Epithelial cell of esophagus (primary cell): ENCODE measurements around the gene TRABD.
A peak's percentile ranks its signal among the peaks of the same experiment; 100 is the strongest.

ENCODE experiments used
- DNase-seq: peaks from one replicate; pipeline ENCODE4 v3.0.0; 2010; ENCODE audit warnings: low read depth
- H3K4me3 ChIP-seq: 2 replicates; pipeline ENCODE4 v1.5.1; 2011; ENCODE audit warnings: mild to moderate bottlenecking, low read length, control low read depth
- TF ChIP-seq, protein P1 (sequence below): IDR thresholded peaks from 2 replicates; pipeline ENCODE4 v1.5.1; 2011; ENCODE audit warnings: low read depth, mild to moderate bottlenecking, low read length, control low read depth, inconsistent platforms; ENCODE audit not compliant: insufficient read depth; ENCODE audit errors: missing control alignments

The TRABD gene

DNA sequence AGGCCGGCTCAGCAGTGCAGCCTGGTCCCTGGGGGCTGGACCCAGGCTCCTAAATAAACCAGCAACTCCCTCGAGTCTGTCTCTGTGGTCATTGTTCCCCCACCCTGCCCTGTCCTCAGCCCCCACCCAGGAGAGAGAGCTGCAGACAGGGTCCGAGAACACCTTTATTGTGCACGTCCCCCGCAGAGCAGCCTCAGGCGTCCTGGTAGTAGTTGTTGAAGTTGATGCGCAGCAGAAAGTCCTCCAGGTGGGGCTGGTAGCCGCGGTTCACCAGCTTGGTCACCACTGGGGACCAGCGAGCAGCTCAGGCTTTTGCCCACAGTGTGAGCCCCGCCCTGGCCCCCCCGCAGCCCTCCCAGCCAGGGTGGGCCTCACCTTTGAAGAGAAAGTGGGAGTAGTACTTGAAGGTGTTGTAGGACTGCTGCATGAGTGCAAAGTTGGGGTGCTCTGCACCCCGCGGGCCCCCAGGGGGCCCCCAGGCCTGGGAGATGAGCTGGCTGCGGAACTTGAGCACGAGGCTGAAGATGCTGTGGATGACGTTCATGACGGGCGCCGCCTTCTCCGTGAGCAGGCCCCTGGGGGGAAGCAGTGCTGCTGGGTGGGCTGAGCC, 31.9 kb downstream of the TRABD start:
- no peak for DNase-seq
- TF ChIP-seq, protein P1, sequence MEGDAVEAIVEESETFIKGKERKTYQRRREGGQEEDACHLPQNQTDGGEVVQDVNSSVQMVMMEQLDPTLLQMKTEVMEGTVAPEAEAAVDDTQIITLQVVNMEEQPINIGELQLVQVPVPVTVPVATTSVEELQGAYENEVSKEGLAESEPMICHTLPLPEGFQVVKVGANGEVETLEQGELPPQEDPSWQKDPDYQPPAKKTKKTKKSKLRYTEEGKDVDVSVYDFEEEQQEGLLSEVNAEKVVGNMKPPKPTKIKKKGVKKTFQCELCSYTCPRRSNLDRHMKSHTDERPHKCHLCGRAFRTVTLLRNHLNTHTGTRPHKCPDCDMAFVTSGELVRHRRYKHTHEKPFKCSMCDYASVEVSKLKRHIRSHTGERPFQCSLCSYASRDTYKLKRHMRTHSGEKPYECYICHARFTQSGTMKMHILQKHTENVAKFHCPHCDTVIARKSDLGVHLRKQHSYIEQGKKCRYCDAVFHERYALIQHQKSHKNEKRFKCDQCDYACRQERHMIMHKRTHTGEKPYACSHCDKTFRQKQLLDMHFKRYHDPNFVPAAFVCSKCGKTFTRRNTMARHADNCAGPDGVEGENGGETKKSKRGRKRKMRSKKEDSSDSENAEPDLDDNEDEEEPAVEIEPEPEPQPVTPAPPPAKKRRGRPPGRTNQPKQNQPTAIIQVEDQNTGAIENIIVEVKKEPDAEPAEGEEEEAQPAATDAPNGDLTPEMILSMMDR: no peak
- no peak overlapping the region for H3K4me3 ChIP-seq

DNA sequence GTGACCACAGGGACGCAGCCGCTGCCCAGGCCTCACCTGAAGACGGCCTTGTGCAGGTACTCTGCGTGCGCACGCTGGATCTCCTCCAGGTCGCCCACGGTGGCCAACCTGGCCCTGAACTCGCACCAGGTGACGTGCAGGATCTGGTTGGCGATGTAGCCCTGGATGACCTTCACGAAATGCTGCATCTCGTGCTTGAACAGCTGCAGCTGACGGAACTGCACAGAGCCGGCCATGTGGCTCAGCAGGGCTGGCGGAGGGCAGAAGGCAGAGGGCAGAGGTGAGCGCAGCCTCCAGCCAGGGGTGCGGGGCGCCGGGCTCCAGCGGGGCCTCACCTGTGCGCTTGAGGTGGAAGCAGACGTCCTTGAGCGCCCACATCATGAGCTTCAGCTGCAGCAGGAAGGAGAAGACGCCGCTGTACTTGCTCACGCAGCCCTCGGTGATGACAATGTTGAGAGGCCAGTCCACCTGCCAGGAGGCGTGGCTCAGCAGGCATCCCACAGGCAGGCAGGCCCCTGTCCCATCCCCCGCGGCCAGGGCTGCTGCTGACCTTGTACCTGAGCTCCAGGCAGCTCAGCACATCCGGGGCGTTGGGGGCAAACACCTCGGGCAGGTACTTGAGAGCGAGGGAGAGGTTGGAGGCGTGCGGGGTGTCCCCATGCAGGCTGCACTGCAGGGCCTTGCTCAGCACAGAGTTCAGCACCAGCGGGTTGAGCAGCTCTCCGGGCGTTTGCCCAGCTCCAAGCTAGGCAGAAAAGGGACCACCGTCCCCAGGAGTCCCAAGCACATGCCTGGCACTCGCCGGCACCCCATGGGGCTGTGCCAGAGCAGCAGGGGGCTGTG, 32.7 kb downstream of the TRABD start:
- TF ChIP-seq, protein P1: no peak
- peak; percentile 42 for DNase-seq
- H3K4me3 ChIP-seq: no peak overlapping the region

DNA sequence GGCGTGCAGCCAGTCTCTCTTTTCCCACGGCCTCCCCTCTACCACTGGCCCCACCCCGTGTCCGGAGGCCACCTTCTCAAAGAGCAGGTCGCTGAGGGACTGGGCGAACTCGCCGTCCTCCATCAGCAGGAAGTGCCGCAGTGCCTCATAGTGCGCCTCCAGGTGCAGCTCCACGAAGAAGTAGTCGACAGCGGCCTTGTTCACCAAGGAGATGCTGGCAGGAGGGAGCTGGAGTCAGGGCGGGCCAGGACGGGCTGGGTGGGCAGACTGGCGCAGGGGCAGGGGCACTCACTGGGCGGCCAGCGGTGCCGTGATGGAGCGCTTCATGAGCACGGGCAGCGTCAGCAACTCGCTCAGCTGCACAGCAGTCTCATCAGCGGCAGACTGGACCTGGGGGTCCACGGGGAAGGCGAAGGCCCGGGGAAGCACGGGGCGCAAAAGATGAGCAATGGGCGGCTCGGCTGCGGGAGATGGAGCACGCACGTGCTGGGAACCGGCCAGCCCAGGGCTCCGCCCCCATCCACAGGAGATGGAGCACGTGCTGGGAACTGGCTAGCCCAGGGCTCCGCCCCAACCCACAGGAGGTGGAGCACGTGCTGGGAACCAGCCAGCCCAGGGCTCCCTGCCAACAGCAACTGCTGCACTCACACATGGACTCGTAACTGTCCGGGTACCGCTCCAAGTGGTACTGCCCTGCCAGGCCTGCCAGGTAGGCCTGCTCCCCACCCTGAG, 33.4 kb downstream of the TRABD start:
- H3K4me3 ChIP-seq: no peak overlapping the region
- peak; percentile 80 for DNase-seq

DNA sequence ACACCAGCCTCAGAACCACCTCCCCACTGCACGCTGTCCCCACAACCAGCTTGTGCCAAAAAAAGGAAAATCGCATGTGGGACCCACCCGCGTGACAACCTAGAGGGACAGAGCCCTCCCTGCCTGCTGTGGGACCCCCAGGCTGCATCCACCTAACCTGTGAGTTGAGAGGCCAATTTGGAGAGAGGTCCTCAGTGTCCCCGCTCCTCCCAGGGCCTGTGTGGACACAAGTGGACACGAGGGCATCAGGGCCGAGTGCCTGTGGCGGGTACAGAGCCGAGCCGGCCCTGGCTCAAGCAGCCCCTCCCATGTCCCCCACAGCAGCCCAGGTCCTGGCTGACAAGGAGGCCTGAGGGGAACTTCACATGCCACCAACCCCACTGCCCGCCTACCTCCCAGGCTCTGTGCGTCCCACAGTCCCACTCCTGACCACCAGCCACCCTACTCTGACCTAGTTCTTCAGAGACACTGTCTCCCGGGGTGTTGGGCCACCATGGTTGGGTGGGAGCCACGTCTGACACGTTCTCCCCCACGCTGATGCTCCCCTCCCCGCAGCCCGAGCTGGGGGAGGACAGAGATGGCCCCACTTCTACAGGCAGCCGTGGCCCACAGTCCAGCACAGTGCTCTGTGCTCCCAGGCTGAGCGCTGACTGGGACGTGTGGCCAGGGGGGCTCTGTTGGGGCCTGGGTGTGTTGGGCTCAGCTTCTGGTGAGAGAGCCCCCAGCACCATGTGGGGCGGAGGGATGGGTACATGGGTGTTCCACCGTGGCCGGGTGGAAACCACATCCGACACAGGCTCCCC, 34.3 kb downstream of the TRABD start:
- no peak overlapping the region for H3K4me3 ChIP-seq
- TF ChIP-seq, protein P1: no peak
- no peak for DNase-seq

More for the DNA sequence above, 33.4 kb downstream of the TRABD start:
- TF ChIP-seq, protein P1: no peak

DNA sequence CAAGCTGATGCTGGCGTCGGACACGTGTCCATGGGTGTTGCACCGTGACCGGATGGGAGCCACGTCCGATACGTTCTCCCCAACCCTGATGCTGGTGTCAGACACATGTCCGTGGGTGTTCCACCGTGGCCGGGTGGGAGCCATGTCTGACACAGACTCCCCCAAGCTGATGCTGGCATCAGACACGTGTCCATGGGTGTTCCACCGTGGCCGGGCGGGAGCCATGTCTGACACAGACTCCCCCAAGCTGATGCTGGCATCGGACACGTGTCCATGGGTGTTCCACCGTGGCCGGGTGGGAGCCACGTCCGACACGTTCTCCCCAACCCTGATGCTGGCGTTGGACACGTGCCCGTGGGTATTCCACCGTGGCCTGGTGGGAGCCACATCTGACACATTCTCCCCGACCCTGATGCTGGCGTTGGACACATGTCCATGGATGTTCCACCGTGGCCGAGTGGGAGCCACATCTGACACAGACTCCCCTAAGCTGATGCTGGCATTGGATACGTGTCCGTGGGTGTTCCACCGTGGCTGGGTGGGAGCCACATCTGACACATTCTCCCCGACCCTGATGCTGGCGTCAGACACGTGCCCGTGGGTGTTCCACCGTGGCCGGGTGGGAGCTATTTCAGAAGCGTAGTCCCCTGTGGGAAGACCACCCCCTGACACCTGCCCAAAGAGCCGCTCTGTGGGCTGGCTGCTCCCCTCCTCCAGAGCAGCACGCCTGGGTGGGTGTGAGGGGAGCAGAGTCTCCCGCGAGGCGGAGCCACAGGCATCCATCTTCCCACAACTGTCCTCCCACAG, 35.1 kb downstream of the TRABD start:
- no peak overlapping the region for H3K4me3 ChIP-seq
- TF ChIP-seq, protein P1: no peak
- no peak for DNase-seq
